Endothelial cell of umbilical vein (primary cell): Measurements from ENCODE around the gene MVB12B. TPM values are rescaled to one million over a fixed set of nuclear protein-coding genes. Genes with fewer than 3 reads are reported as not detected.

Source experiments
- BruUV-seq: library from RNA; stranded (reverse); fragments of 400-500 nt; replicated peaks from 2 replicates; lab custom pipeline; 2021; lab: Mats Ljungman, UMichigan
- CTCF ChIA-PET: fragments of 300-600, 350-600 bp; sonication (Branson Sonifier 250); formaldehyde crosslinking; loops from one replicate; lab custom pipeline; 2021; ENCODE audit warnings: antibody characterized with exemption, inconsistent platforms; lab: Charles Lee
- POLR2A ChIA-PET: fragments of 300-600, 350-600 bp; sonication (Branson Sonifier 250); formaldehyde crosslinking; loops from one replicate; lab custom pipeline; 2021; ENCODE audit warnings: antibody characterized with exemption, inconsistent platforms; lab: Charles Lee
- DNase-seq: peaks from one replicate; pipeline ENCODE4 v3.0.0-alpha.2; 2011; ENCODE audit warnings: low read depth, low spot score
- FAIRE-seq: peaks from 2 replicates; lab custom pipeline; 2011; peaks lifted over from hg19 to GRCh38; lab: Jason Lieb, UNC
- H2AFZ ChIP-seq: 2 replicates; pipeline ENCODE4 v1.6.0; 2012; ENCODE audit warnings: low read depth, low read length, control low read depth, inconsistent platforms
- H3K27ac ChIP-seq: 2 replicates; pipeline ENCODE4 v1.5.1; 2011; ENCODE audit warnings: low read depth, mild to moderate bottlenecking, control low read depth, low read length, moderate library complexity; ENCODE audit not compliant: insufficient read depth
- H3K27me3 ChIP-seq, 2 experiments: 2 replicates each; pipeline versions ENCODE4 v1.6.0 to v1.6.1; 2011; ENCODE audit warnings: low read length in 2 of 2, mixed read lengths in 1 of 2; ENCODE audit not compliant: control insufficient read depth in 2 of 2, insufficient read depth in 2 of 2
- H3K36me3 ChIP-seq, 2 experiments: 2 replicates in 1 of 2; 3 replicates in 1 of 2; pipeline ENCODE4 v1.5.1; 2011; ENCODE audit warnings: low read length in 2 of 2, mild to moderate bottlenecking in 1 of 2, moderate library complexity in 1 of 2; ENCODE audit not compliant: control insufficient read depth in 2 of 2, insufficient read depth in 2 of 2; ENCODE audit errors: extremely low read depth in 1 of 2
- H3K4me1 ChIP-seq: 3 replicates; pipeline ENCODE4 v1.5.1; 2011; ENCODE audit warnings: mild to moderate bottlenecking, low read length; ENCODE audit not compliant: control insufficient read depth, insufficient read depth; ENCODE audit errors: extremely low read depth
- H3K4me2 ChIP-seq: 2 replicates; pipeline ENCODE4 v1.6.1; 2011; ENCODE audit warnings: low read length, control low read depth, mixed read lengths; ENCODE audit not compliant: insufficient read depth
- H3K4me3 ChIP-seq, 3 experiments: fragments of 200-600 bp in 1 of 3; sonication (generic), shearing (Covaris generic) in 1 of 3; replicated peaks in 1 of 3; 2 replicates each; pipeline ENCODE4 v1.5.1; 2011 to 2016; ENCODE audit warnings: control low read depth in 3 of 3, low read length in 3 of 3, mild to moderate bottlenecking in 2 of 3, inconsistent platforms in 1 of 3, low read depth in 1 of 3, moderate library complexity in 1 of 3; ENCODE audit not compliant: insufficient read depth in 1 of 3
- H3K79me2 ChIP-seq: 2 replicates; pipeline ENCODE4 v1.6.0; 2012; ENCODE audit warnings: low read length, inconsistent platforms; ENCODE audit not compliant: control insufficient read depth, insufficient read depth
- H3K9ac ChIP-seq: replicated peaks from 2 replicates; pipeline ENCODE3; 2011; ENCODE audit warnings: low read length, control low read depth; ENCODE audit not compliant: insufficient read depth; ENCODE audit errors: extremely low read depth
- H3K9me1 ChIP-seq: replicated peaks from 3 replicates; pipeline ENCODE4 v1.6.0; 2011; ENCODE audit warnings: mild to moderate bottlenecking, low read length; ENCODE audit not compliant: control insufficient read depth, insufficient read depth; ENCODE audit errors: extremely low read depth
- H3K9me3 ChIP-seq: replicated peaks from 2 replicates; pipeline ENCODE4 v1.5.1; 2012; ENCODE audit warnings: low read length, inconsistent platforms; ENCODE audit not compliant: control insufficient read depth, insufficient read depth
- H4K20me1 ChIP-seq: replicated peaks from 2 replicates; pipeline ENCODE3; 2011; ENCODE audit warnings: mild to moderate bottlenecking, low read length; ENCODE audit not compliant: control insufficient read depth, insufficient read depth; ENCODE audit errors: extremely low read depth
- CTCF ChIP-seq, 2 donors: IDR thresholded peaks; 1 replicate in 1 of 2; 2 replicates in 1 of 2; pipeline ENCODE4 v1.5.1; 2011; ENCODE audit warnings: low read length in 2 of 2, mild to moderate bottlenecking in 2 of 2, moderate library complexity in 2 of 2, control low read depth in 1 of 2, inconsistent platforms in 1 of 2, low read depth in 1 of 2; ENCODE audit not compliant: insufficient read depth in 1 of 2; ENCODE audit errors: extremely low read depth in 1 of 2
- FOS ChIP-seq: IDR thresholded peaks from 2 replicates; pipeline ENCODE4 v1.6.1; 2011; ENCODE audit warnings: mild to moderate bottlenecking, low read length, moderate library complexity, borderline replicate concordance; ENCODE audit not compliant: insufficient read depth
- GATA2 ChIP-seq: IDR thresholded peaks from 2 replicates; pipeline ENCODE4 v1.7.0; 2011; ENCODE audit warnings: low read depth, mild to moderate bottlenecking, moderate library complexity, mixed read lengths, low read length; ENCODE audit not compliant: insufficient read length, insufficient read depth
- MAX ChIP-seq: IDR thresholded peaks from 2 replicates; pipeline ENCODE4 v1.6.1; 2011; ENCODE audit not compliant: insufficient read depth, insufficient read length
- dilution Hi-C: fragments of 300-500 bp; cut with MboI; formaldehyde crosslinking; loops from one replicate; pipeline ENCODE4 v1.15.0; 2019; ENCODE audit warnings: low sequenced_read_pairs; ENCODE audit not compliant: extremely low pct_ligation_motif_present
- intact Hi-C: fragments of 100-400 bp; cut with micrococcal nuclease; formaldehyde crosslinking; loops from one replicate; pipeline ENCODE4 v1.10.0; 2022
- polyA plus RNA-seq, 4 experiments: library from polyadenylated mRNA; depleted of rRNA in 3 of 4; stranded (reverse) in 3 of 4; unstranded in 1 of 4; fragments of >200 nt; gene quantifications; 2 replicates each; pipeline versions ENCODE4 v1.2.1 to v1.2.3, GENCODE V29; 2011 to 2012; ENCODE audit warnings: missing spikeins in 1 of 4
- total RNA-seq: library from RNA; stranded (reverse); gene quantifications from 2 replicates; pipeline ENCODE4 v1.2.3, GENCODE V29; 2021

MVB12B gene
- total and polyA plus RNA-seq, 2 donors (not counting 3 experiments of a cell fraction or from before 2014, with no cell fraction given): 6.6 to 17.3 TPM

GRCh38 chr9:126514037-126514821, 187.6 kb downstream of the MVB12B start:
- H3K27ac ChIP-seq: no peak overlapping the region
- no peaks in the 10 kb centered on the region for H4K20me1 ChIP-seq
- no peak overlapping the region for H3K9ac ChIP-seq
- peak; percentile 53 for DNase-seq
- CTCF ChIA-PET: interaction anchor here (1.3 to 6.3 kb wide), 4 partner anchors 11 to 40 kb away, joined by 3 to 26 read pairs (median 4); no protein-coding TSS in a partner anchor
- H3K9me3 ChIP-seq: no peaks in the 10 kb centered on the region
- H3K4me2 ChIP-seq: no peak overlapping the region
- dilution Hi-C loops: no loop called here
- no peak overlapping the region for H3K4me3 ChIP-seq
- POLR2A ChIA-PET: no interaction called here
- no peak overlapping the region for H2AFZ ChIP-seq
- intact Hi-C loops: loop anchor here (1.0 kb wide), 1 partner anchor 44 kb away; no protein-coding TSS in a partner anchor
- TF ChIP-seq MAX (no peak), FOS (no peak), GATA2 (no peak), CTCF (IDR thresholded peaks at IDR 0.05; ENCODE audit: extremely low read depth in 1 of 2, insufficient read depth in 1 of 2, low read depth in 1 of 2, low read length in 2 of 2) (peak; percentile 42 to 64)
- H3K79me2 ChIP-seq: no peaks in the 10 kb centered on the region
- no peaks in the 10 kb centered on the region for H3K36me3 ChIP-seq
- H3K9me1 ChIP-seq: no peaks in the 10 kb centered on the region
- H3K27me3 ChIP-seq: peaks cover 16 to 25% of the 10 kb centered on the region in 2 experiments
- peaks cover 5% of the 10 kb centered on the region for H3K4me1 ChIP-seq
- no TSS peak for BruUV-seq
- FAIRE-seq: peak; percentile 75
